Activated B cell treated with CpG ODN at 0.5 μM for 24 hours (primary cell): ENCODE data around the gene VPS45. TPM values are rescaled to one million over a fixed set of nuclear protein-coding genes. Genes with fewer than 3 reads are reported as not detected.

Source experiments
- ATAC-seq: fragments of 200-7000 bp; cut with Tn5 transposase; one replicate; pipeline ENCODE4 v1.10.0; 2021; ENCODE audit warnings: low read depth, mild to moderate bottlenecking, moderate library complexity
- CTCF ChIA-PET: fragments of 350-600 bp; sonication (Branson Sonifier 250); formaldehyde crosslinking; loops from one replicate; lab custom pipeline; 2021; ENCODE audit warnings: antibody characterized with exemption; lab: Charles Lee
- POLR2A ChIA-PET: fragments of 350-600 bp; sonication (Branson Sonifier 250); formaldehyde crosslinking; loops from one replicate; lab custom pipeline; 2021; ENCODE audit warnings: antibody characterized with exemption; lab: Charles Lee
- DNase-seq: peaks from one replicate; pipeline ENCODE4 v3.0.0; 2022
- H3K27ac Mint-ChIP-seq: one replicate; pipeline ENCODE4 v1.8.0; 2020; ENCODE audit warnings: mixed read lengths
- H3K27me3 Mint-ChIP-seq: one replicate; pipeline ENCODE4 v1.8.0; 2021; ENCODE audit warnings: mixed read lengths
- H3K36me3 Mint-ChIP-seq: one replicate; pipeline ENCODE4 v1.8.0; 2021; ENCODE audit warnings: low read depth, mixed read lengths
- H3K4me1 Mint-ChIP-seq: one replicate; pipeline ENCODE4 v1.8.0; 2021; ENCODE audit warnings: mixed read lengths
- H3K4me3 Mint-ChIP-seq: one replicate; pipeline ENCODE4 v1.8.0; 2020; ENCODE audit warnings: mild to moderate bottlenecking, mixed read lengths
- H3K9me3 Mint-ChIP-seq: one replicate; pipeline ENCODE4 v1.8.0; 2020; ENCODE audit warnings: mixed read lengths
- CTCF ChIP-seq: fragments of 200-600 bp; IDR thresholded peaks from one replicate; pipeline ENCODE4 v1.8.0; 2022; ENCODE audit warnings: antibody characterized with exemption, mild to moderate bottlenecking
- intact Hi-C: fragments of 100-400 bp; cut with micrococcal nuclease; formaldehyde crosslinking; loops from one replicate; pipeline ENCODE4 v1.15.1; 2024
- total RNA-seq: library from RNA; stranded (reverse); gene quantifications from 2 replicates; pipeline ENCODE4 v1.2.3, GENCODE V29; 2022

The VPS45 gene
- total RNA-seq, 1 donor from 2014 or later = 46.0 TPM

GRCh38 chr1:150115121-150115520, 47.5 kb downstream of the VPS45 start:
- TF ChIP-seq CTCF = no peak
- no peak overlapping the region for H3K4me3 Mint-ChIP-seq
- intact Hi-C loops = no loop called here

DNA sequence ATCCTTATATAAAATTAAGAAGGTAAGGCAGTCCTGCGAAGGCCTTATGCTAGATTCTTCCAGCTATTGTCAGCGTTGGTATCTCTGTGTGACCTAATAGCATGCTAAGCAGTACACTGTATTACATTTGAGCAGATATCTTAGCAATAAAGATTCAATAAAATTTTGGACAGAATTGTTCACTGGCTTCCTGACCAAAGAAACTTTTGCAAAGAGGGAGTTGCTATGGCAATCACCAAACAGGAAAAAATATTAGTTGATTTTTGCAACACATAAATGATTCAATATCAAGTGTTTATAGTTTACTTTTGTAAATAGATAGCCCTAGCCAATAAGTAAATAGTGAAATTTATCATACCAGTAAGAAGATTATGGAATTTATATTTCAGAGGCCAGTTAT, 51.1 kb downstream of the VPS45 start:
- H3K27ac Mint-ChIP-seq = no peak overlapping the region
- no peak for TF ChIP-seq CTCF
- DNase-seq (no peak), ATAC-seq (no peak)
- intact Hi-C loops = no loop called here
- POLR2A ChIA-PET = interaction anchor here (0.6 kb wide), 1 partner anchor 103 kb away, joined by 4 read pairs; no protein-coding TSS in a partner anchor
- H3K9me3 Mint-ChIP-seq = peaks cover 6% of the 10 kb centered on the region
- no peaks in the 10 kb centered on the region for H3K27me3 Mint-ChIP-seq
- peaks cover 14% of the 10 kb centered on the region for H3K4me1 Mint-ChIP-seq
- CTCF ChIA-PET = interaction anchor here (0.7 kb wide), 1 partner anchor 15 kb away, joined by 3 read pairs; no protein-coding TSS in a partner anchor
- H3K36me3 Mint-ChIP-seq = peaks cover 26% of the 10 kb centered on the region
- H3K4me3 Mint-ChIP-seq = no peak overlapping the region

More at GRCh38 chr1:150115121-150115520, 47.5 kb downstream of the VPS45 start:
- Mint-ChIP-seq H3K9me3 (peaks cover 6% of the 10 kb centered on the region), H3K27me3 (no peaks in the 10 kb centered on the region), H3K36me3 (peaks cover 38% of the 10 kb centered on the region), H3K27ac (no peak overlapping the region), H3K4me1 (peaks cover 21% of the 10 kb centered on the region)
- DNase-seq (no peak), ATAC-seq (no peak)
- ChIA-PET CTCF (no interaction called here), POLR2A (interaction anchor here (0.5 to 0.7 kb wide), 3 partner anchors 21 to 967 kb away, joined by 3 to 4 read pairs (median 4); partner anchors contain the start of gene PLEKHO1)

DNA sequence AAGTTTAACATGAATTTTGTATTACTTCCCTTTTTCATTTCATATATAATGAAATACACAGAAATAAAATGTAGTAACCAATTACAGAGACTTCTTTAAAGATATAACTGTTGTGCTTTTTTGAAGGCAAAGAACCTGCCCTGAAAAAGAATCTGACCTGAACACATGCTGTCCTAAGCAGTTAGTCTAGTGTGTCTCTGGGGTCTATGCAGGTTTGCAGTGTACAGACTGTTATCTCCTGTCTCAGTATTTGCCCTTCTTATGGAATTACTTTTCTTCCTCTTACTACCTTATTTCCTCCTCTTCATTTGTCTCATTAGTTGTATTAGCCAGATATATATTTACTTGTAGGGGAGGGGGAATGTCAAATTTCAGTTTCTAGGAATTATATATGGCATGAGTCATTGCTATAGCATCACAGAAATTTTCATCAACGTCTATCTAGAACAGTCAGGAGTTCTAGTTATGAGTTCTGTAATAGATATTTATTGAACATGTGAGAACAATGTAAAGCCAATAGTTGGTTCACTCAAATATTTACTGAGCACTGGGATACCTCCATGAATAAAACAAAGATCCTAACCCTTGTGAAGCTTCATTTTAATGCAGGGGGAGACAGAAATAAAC, 53.8 kb downstream of the VPS45 start:
- no peaks in the 10 kb centered on the region for H3K27me3 Mint-ChIP-seq
- intact Hi-C loops = no loop called here
- no peaks in the 10 kb centered on the region for H3K9me3 Mint-ChIP-seq
- H3K27ac Mint-ChIP-seq = peak overlapping the region; percentile 27
- DNase-seq (no peak), ATAC-seq (no peak)
- POLR2A ChIA-PET = interaction anchor here (0.6 to 0.7 kb wide), 2 partner anchors 20 to 86 kb away, joined by 3 to 10 read pairs; no protein-coding TSS in a partner anchor
- no peak overlapping the region for H3K4me3 Mint-ChIP-seq
- TF ChIP-seq CTCF = no peak
- CTCF ChIA-PET = no interaction called here
- H3K36me3 Mint-ChIP-seq = peaks cover 10% of the 10 kb centered on the region
- peaks cover 14% of the 10 kb centered on the region for H3K4me1 Mint-ChIP-seq

- CTCF ChIA-PET = interaction anchor here (1.1 to 2.1 kb wide), 4 partner anchors 22 to 165 kb away, joined by 3 to 5 read pairs (median 4); no protein-coding TSS in a partner anchor
- POLR2A ChIA-PET = interaction anchor here (0.8 to 1.4 kb wide), 5 partner anchors 10 to 32 kb away, joined by 3 to 5 read pairs (median 3); partner anchors contain the start of gene PLEKHO1
Measured at GRCh38 chr1:150126811-150127210, 59.2 kb downstream of the VPS45 start.

More at GRCh38 chr1:150126811-150127210, 59.2 kb downstream of the VPS45 start:
- DNase-seq = no peak
- Mint-ChIP-seq H3K9me3 (no peaks in the 10 kb centered on the region), H3K36me3 (peaks cover 7% of the 10 kb centered on the region), H3K27ac (no peak overlapping the region), H3K27me3 (no peaks in the 10 kb centered on the region), H3K4me3 (no peak overlapping the region), H3K4me1 (peaks cover 14% of the 10 kb centered on the region)
- TF ChIP-seq CTCF = no peak
- intact Hi-C loops = loop anchor here (2.0 kb wide), 1 partner anchor 14 kb away; no protein-coding TSS in a partner anchor
- no peak for ATAC-seq
